Esophagus muscularis mucosa (tissue), 3 donors: ENCODE measurements around the gene USPL1.

ENCODE experiments used
- CTCF ChIP-seq, 3 experiments: fragments of 200-600 bp in 2 of 3; fragments of 450-650 bp in 1 of 3; sonication (generic) in 2 of 3; IDR thresholded peaks; one replicate each; pipeline ENCODE4 v1.5.1; 2017 to 2019; ENCODE audit warnings: antibody characterized with exemption in 3 of 3, mild to moderate bottlenecking in 2 of 3, moderate library complexity in 1 of 3
- POLR2A ChIP-seq: fragments of 450-650 bp; IDR thresholded peaks from one replicate; pipeline ENCODE4 v1.6.1; 2017; ENCODE audit warnings: antibody characterized with exemption, moderate library complexity, mild to moderate bottlenecking, low read depth

- TF ChIP-seq POLR2A: no peak
- TF ChIP-seq CTCF (IDR thresholded peaks at IDR 0.05): no peak
These were observed 24.7 kb upstream of the USPL1 start for GRCh38 chr13:30593001-30593400.
